Mesenchymal stem cell (in vitro differentiated cells and primary cell): ENCODE data around the gene CDK3.

Source experiments
- DNase-seq: peaks from one replicate; pipeline ENCODE4 v3.0.0-alpha.2; 2013
- H2AFZ ChIP-seq: one replicate; pipeline ENCODE4 v1.6.1; 2013; ENCODE audit warnings: low read depth, mild to moderate bottlenecking, control low read depth, inconsistent platforms, low read length, moderate library complexity
- H2AK5ac ChIP-seq: 2 replicates; pipeline ENCODE4 v1.6.1; 2013; ENCODE audit warnings: low read length, moderate library complexity, mild to moderate bottlenecking, inconsistent platforms; ENCODE audit not compliant: severe bottlenecking
- H2BK120ac ChIP-seq: one replicate; pipeline ENCODE4 v1.6.1; 2013; ENCODE audit warnings: low read depth, mild to moderate bottlenecking, inconsistent platforms, low read length, moderate library complexity
- H2BK12ac ChIP-seq, 2 experiments: one replicate each; pipeline ENCODE4 v1.6.1; 2013; ENCODE audit warnings: inconsistent platforms in 2 of 2, low read length in 2 of 2, mild to moderate bottlenecking in 2 of 2, moderate library complexity in 2 of 2, control low read depth in 1 of 2
- H2BK15ac ChIP-seq: one replicate; pipeline ENCODE4 v1.6.1; 2013; ENCODE audit warnings: mild to moderate bottlenecking, low read depth, inconsistent platforms; ENCODE audit not compliant: poor library complexity, severe bottlenecking
- H2BK5ac ChIP-seq: 2 replicates; pipeline ENCODE4 v1.6.1; 2013; ENCODE audit warnings: low read depth, mild to moderate bottlenecking, low read length, control low read depth, inconsistent platforms; ENCODE audit not compliant: poor library complexity, severe bottlenecking
- H3K14ac ChIP-seq, 2 experiments: one replicate each; pipeline ENCODE4 v1.6.1; 2013; ENCODE audit warnings: inconsistent platforms in 2 of 2, low read length in 2 of 2, control low read depth in 1 of 2, mild to moderate bottlenecking in 1 of 2, moderate library complexity in 1 of 2
- H3K18ac ChIP-seq, 2 experiments: one replicate each; pipeline ENCODE4 v1.6.1; 2013; ENCODE audit warnings: inconsistent platforms in 2 of 2, low read length in 2 of 2, control low read depth in 1 of 2, low read depth in 1 of 2, mild to moderate bottlenecking in 1 of 2
- H3K23ac ChIP-seq, 2 experiments: one replicate each; pipeline ENCODE4 v1.6.1; 2013; ENCODE audit warnings: inconsistent platforms in 2 of 2, low read length in 2 of 2, mild to moderate bottlenecking in 2 of 2, moderate library complexity in 2 of 2, control low read depth in 1 of 2
- H3K27ac ChIP-seq: 2 replicates; pipeline ENCODE4 v1.5.1; 2013; ENCODE audit warnings: mild to moderate bottlenecking, moderate library complexity, low read length, control low read depth, inconsistent platforms; ENCODE audit not compliant: poor library complexity, severe bottlenecking
- H3K27me3 ChIP-seq, 2 experiments: 2 replicates each; pipeline versions ENCODE4 v1.6.1 to v1.7.0; 2013; ENCODE audit warnings: low read length in 2 of 2, mild to moderate bottlenecking in 2 of 2, moderate library complexity in 2 of 2, control low read depth in 1 of 2, inconsistent platforms in 1 of 2; ENCODE audit not compliant: control insufficient read depth in 1 of 2, insufficient read depth in 1 of 2
- H3K36me3 ChIP-seq, 2 experiments: 2 replicates each; pipeline versions ENCODE4 v1.6.1 to v1.7.0; 2013; ENCODE audit warnings: low read length in 2 of 2, control low read depth in 1 of 2, inconsistent platforms in 1 of 2, low read depth in 1 of 2, mild to moderate bottlenecking in 1 of 2; ENCODE audit not compliant: insufficient read depth in 2 of 2, control insufficient read depth in 1 of 2
- H3K4ac ChIP-seq, 2 experiments: one replicate each; pipeline ENCODE4 v1.6.1; 2013; ENCODE audit warnings: inconsistent platforms in 2 of 2, low read length in 2 of 2, mild to moderate bottlenecking in 2 of 2, moderate library complexity in 2 of 2, control low read depth in 1 of 2, low read depth in 1 of 2
- H3K4me1 ChIP-seq: 2 replicates; pipeline ENCODE4 v1.6.1; 2013; ENCODE audit warnings: low read depth, low read length, control low read depth; ENCODE audit not compliant: control insufficient read depth, insufficient read depth
- H3K4me2 ChIP-seq: 2 replicates; pipeline ENCODE4 v1.6.1; 2013; ENCODE audit warnings: low read length, mild to moderate bottlenecking, inconsistent platforms; ENCODE audit not compliant: poor library complexity, severe bottlenecking
- H3K4me3 ChIP-seq, 2 experiments: 2 replicates each; pipeline versions ENCODE4 v1.5.1 to v1.7.0; 2013; ENCODE audit warnings: low read length in 2 of 2, mild to moderate bottlenecking in 2 of 2, control low read depth in 1 of 2, low read depth in 1 of 2; ENCODE audit not compliant: insufficient read depth in 1 of 2
- H3K79me1 ChIP-seq: replicated peaks from 2 replicates; pipeline ENCODE4 v1.6.1; 2013; ENCODE audit warnings: mild to moderate bottlenecking, control low read depth, low read length, inconsistent platforms; ENCODE audit not compliant: poor library complexity, severe bottlenecking
- H3K9ac ChIP-seq: 2 replicates; pipeline ENCODE4 v1.7.0; 2013; ENCODE audit warnings: mild to moderate bottlenecking, low read length, moderate library complexity
- H3K9me3 ChIP-seq: 2 replicates; pipeline ENCODE4 v1.7.0; 2013; ENCODE audit warnings: mild to moderate bottlenecking, low read length; ENCODE audit not compliant: control insufficient read depth
- H4K8ac ChIP-seq: one replicate; pipeline ENCODE4 v1.6.1; 2013; ENCODE audit warnings: inconsistent platforms, mild to moderate bottlenecking, low read length, moderate library complexity
- H4K91ac ChIP-seq: one replicate; pipeline ENCODE4 v1.6.1; 2013; ENCODE audit warnings: mild to moderate bottlenecking, low read length, inconsistent platforms
- WGBS: methylation state at CpG from one replicate; pipeline ENCODE4 v1.1.7; 2013; ENCODE audit warnings: mixed read lengths; 5-methylcytosine and 5-hydroxymethylcytosine counted together

CDK3 gene

GRCh38 chr17:75978938-75979704 lies 21.5 kb upstream of the CDK3 start, which contains the start of the genes ACOX1 and TEN1:
ACOX1 (minus strand) TSS chr17:75979166; CDS start chr17:75979073, 93 bp downstream.
TEN1 (plus strand) TSS chr17:75979240; CDS start chr17:75986193, 6,953 bp downstream.
- peak within 1 kb of the TSS in 1 of 2 experiments; percentile 86 for H2BK12ac ChIP-seq
- peak within 1 kb of the TSS; percentile 81 to 94 for H3K14ac ChIP-seq
- peak within 1 kb of the TSS; percentile 31 for H2AFZ ChIP-seq
- peak within 1 kb of the TSS; percentile 89 for H2BK120ac ChIP-seq
- peak within 1 kb of the TSS; percentile 98 for H4K8ac ChIP-seq
- peak within 1 kb of the TSS; percentile 99 for H3K9ac ChIP-seq
- no peaks in the 10 kb centered on the region for H3K9me3 ChIP-seq
- peak within 1 kb of the TSS; percentile 87 for H2BK15ac ChIP-seq
- peak within 1 kb of the TSS; percentile 88 for H3K4me2 ChIP-seq
- no peaks in the 10 kb centered on the region for H3K27me3 ChIP-seq
- peaks cover 15% of the 10 kb centered on the region for H3K79me1 ChIP-seq
- H2AK5ac ChIP-seq = peak within 1 kb of the TSS; percentile 87
- H3K4me1 ChIP-seq = peaks cover 5% of the 10 kb centered on the region
- peak within 1 kb of the TSS; percentile 73 to 98 for H3K4ac ChIP-seq
- H3K4me3 ChIP-seq = peak within 1 kb of the TSS; percentile 71 to 99
- H4K91ac ChIP-seq = peak within 1 kb of the TSS; percentile 70
- peak within 1 kb of the TSS; percentile 93 for H3K27ac ChIP-seq
- peak within 1 kb of the TSS; percentile 91 to 98 for H3K18ac ChIP-seq
- WGBS = 1% methylated on average over 72 of the region's 72 CpGs
- DNase-seq = peak; percentile 98
- no peak within 1 kb of the TSS for H3K23ac ChIP-seq
- H2BK5ac ChIP-seq = peak within 1 kb of the TSS; percentile 97
- peaks cover 7 to 8% of the 10 kb centered on the region in 2 experiments for H3K36me3 ChIP-seq

GRCh38 chr17:75979705-75980187 lies 20.9 kb upstream of the CDK3 start:
- H3K9me3 ChIP-seq = no peaks in the 10 kb centered on the region
- peaks cover 14% of the 10 kb centered on the region for H3K79me1 ChIP-seq
- no peak overlapping the region for H3K23ac ChIP-seq
- 13% methylated on average over 18 of the region's 19 CpGs for WGBS
- peak overlapping the region; percentile 93 for H3K27ac ChIP-seq
- peak overlapping the region; percentile 70 for H4K91ac ChIP-seq
- no peaks in the 10 kb centered on the region for H3K27me3 ChIP-seq
- H3K36me3 ChIP-seq = peaks cover 3 to 7% of the 10 kb centered on the region in 2 experiments
- DNase-seq = peak; percentile 88
- H2BK12ac ChIP-seq = no peak overlapping the region
- H2AK5ac ChIP-seq = peak overlapping the region; percentile 87
- H3K4me3 ChIP-seq = peak overlapping the region; percentile 56 to 99
- H4K8ac ChIP-seq = peak overlapping the region; percentile 98
- H2BK15ac ChIP-seq = peak overlapping the region; percentile 85
- peak overlapping the region; percentile 88 for H3K4me2 ChIP-seq
- peak overlapping the region; percentile 34 to 73 for H3K4ac ChIP-seq
- peaks cover 5% of the 10 kb centered on the region for H3K4me1 ChIP-seq
- peak overlapping the region; percentile 89 for H2BK5ac ChIP-seq
- no peak overlapping the region for H2AFZ ChIP-seq
- H3K18ac ChIP-seq = peak overlapping the region; percentile 72 to 98
- peak overlapping the region in 1 of 2 experiments; percentile 81 for H3K14ac ChIP-seq
- peak overlapping the region; percentile 99 for H3K9ac ChIP-seq
- H2BK120ac ChIP-seq = peak overlapping the region; percentile 89

- Histone ChIP-seq H3K18ac (peak overlapping the region; percentile 44 to 48), H3K27ac (peak overlapping the region; percentile 93), H2AK5ac (peak overlapping the region; percentile 87), H2BK12ac (no peak overlapping the region), H3K14ac (no peak overlapping the region), H3K79me1 (peaks cover 17% of the 10 kb centered on the region), H2BK120ac (no peak overlapping the region), H3K4me2 (peak overlapping the region; percentile 88), H4K91ac (peak overlapping the region; percentile 70), H3K27me3 (no peaks in the 10 kb centered on the region), H2BK15ac (no peak overlapping the region), H3K4me3 (peak overlapping the region; percentile 56 to 99), H3K23ac (no peak overlapping the region), H3K4me1 (peaks cover 5% of the 10 kb centered on the region), H3K36me3 (peaks cover 3 to 4% of the 10 kb centered on the region in 2 experiments), H2AFZ (no peak overlapping the region), H4K8ac (peak overlapping the region; percentile 98), H3K9ac (peak overlapping the region; percentile 99), H3K4ac (peak overlapping the region in 1 of 2 experiments; percentile 34), H2BK5ac (peak overlapping the region; percentile 89), H3K9me3 (no peaks in the 10 kb centered on the region)
- 95% methylated on average over 12 of the region's 18 CpGs for WGBS
- peak; percentile 22 for DNase-seq
These were observed 20.3 kb upstream of the CDK3 start for GRCh38 chr17:75980188-75981018.
